Endothelial cell of umbilical vein (primary cell): ENCODE results near the gene C3orf20. TPM values are rescaled to one million over a fixed set of nuclear protein-coding genes. Genes with fewer than 3 reads are reported as not detected.

ENCODE experiments used
- BruUV-seq: library from RNA; stranded (reverse); fragments of 400-500 nt; replicated peaks from 2 replicates; lab custom pipeline; 2021; lab: Mats Ljungman, UMichigan
- CTCF ChIA-PET: fragments of 300-600, 350-600 bp; sonication (Branson Sonifier 250); formaldehyde crosslinking; loops from one replicate; lab custom pipeline; 2021; ENCODE audit warnings: antibody characterized with exemption, inconsistent platforms; lab: Charles Lee
- POLR2A ChIA-PET: fragments of 300-600, 350-600 bp; sonication (Branson Sonifier 250); formaldehyde crosslinking; loops from one replicate; lab custom pipeline; 2021; ENCODE audit warnings: antibody characterized with exemption, inconsistent platforms; lab: Charles Lee
- DNase-seq: peaks from one replicate; pipeline ENCODE4 v3.0.0-alpha.2; 2011; ENCODE audit warnings: low read depth, low spot score
- FAIRE-seq: peaks from 2 replicates; lab custom pipeline; 2011; peaks lifted over from hg19 to GRCh38; lab: Jason Lieb, UNC
- H2AFZ ChIP-seq: 2 replicates; pipeline ENCODE4 v1.6.0; 2012; ENCODE audit warnings: low read depth, low read length, control low read depth, inconsistent platforms
- H3K27ac ChIP-seq: 2 replicates; pipeline ENCODE4 v1.5.1; 2011; ENCODE audit warnings: low read depth, mild to moderate bottlenecking, control low read depth, low read length, moderate library complexity; ENCODE audit not compliant: insufficient read depth
- H3K27me3 ChIP-seq, 2 experiments: 2 replicates each; pipeline versions ENCODE4 v1.6.0 to v1.6.1; 2011; ENCODE audit warnings: low read length in 2 of 2, mixed read lengths in 1 of 2; ENCODE audit not compliant: control insufficient read depth in 2 of 2, insufficient read depth in 2 of 2
- H3K36me3 ChIP-seq, 2 experiments: 2 replicates in 1 of 2; 3 replicates in 1 of 2; pipeline ENCODE4 v1.5.1; 2011; ENCODE audit warnings: low read length in 2 of 2, mild to moderate bottlenecking in 1 of 2, moderate library complexity in 1 of 2; ENCODE audit not compliant: control insufficient read depth in 2 of 2, insufficient read depth in 2 of 2; ENCODE audit errors: extremely low read depth in 1 of 2
- H3K4me1 ChIP-seq: 3 replicates; pipeline ENCODE4 v1.5.1; 2011; ENCODE audit warnings: mild to moderate bottlenecking, low read length; ENCODE audit not compliant: control insufficient read depth, insufficient read depth; ENCODE audit errors: extremely low read depth
- H3K4me2 ChIP-seq: 2 replicates; pipeline ENCODE4 v1.6.1; 2011; ENCODE audit warnings: low read length, control low read depth, mixed read lengths; ENCODE audit not compliant: insufficient read depth
- H3K4me3 ChIP-seq, 3 experiments: fragments of 200-600 bp in 1 of 3; sonication (generic), shearing (Covaris generic) in 1 of 3; replicated peaks in 1 of 3; 2 replicates each; pipeline ENCODE4 v1.5.1; 2011 to 2016; ENCODE audit warnings: control low read depth in 3 of 3, low read length in 3 of 3, mild to moderate bottlenecking in 2 of 3, inconsistent platforms in 1 of 3, low read depth in 1 of 3, moderate library complexity in 1 of 3; ENCODE audit not compliant: insufficient read depth in 1 of 3
- H3K79me2 ChIP-seq: 2 replicates; pipeline ENCODE4 v1.6.0; 2012; ENCODE audit warnings: low read length, inconsistent platforms; ENCODE audit not compliant: control insufficient read depth, insufficient read depth
- H3K9ac ChIP-seq: replicated peaks from 2 replicates; pipeline ENCODE3; 2011; ENCODE audit warnings: low read length, control low read depth; ENCODE audit not compliant: insufficient read depth; ENCODE audit errors: extremely low read depth
- H3K9me1 ChIP-seq: replicated peaks from 3 replicates; pipeline ENCODE4 v1.6.0; 2011; ENCODE audit warnings: mild to moderate bottlenecking, low read length; ENCODE audit not compliant: control insufficient read depth, insufficient read depth; ENCODE audit errors: extremely low read depth
- H3K9me3 ChIP-seq: replicated peaks from 2 replicates; pipeline ENCODE4 v1.5.1; 2012; ENCODE audit warnings: low read length, inconsistent platforms; ENCODE audit not compliant: control insufficient read depth, insufficient read depth
- H4K20me1 ChIP-seq: replicated peaks from 2 replicates; pipeline ENCODE3; 2011; ENCODE audit warnings: mild to moderate bottlenecking, low read length; ENCODE audit not compliant: control insufficient read depth, insufficient read depth; ENCODE audit errors: extremely low read depth
- FOS ChIP-seq: IDR thresholded peaks from 2 replicates; pipeline ENCODE4 v1.6.1; 2011; ENCODE audit warnings: mild to moderate bottlenecking, low read length, moderate library complexity, borderline replicate concordance; ENCODE audit not compliant: insufficient read depth
- GATA2 ChIP-seq: IDR thresholded peaks from 2 replicates; pipeline ENCODE4 v1.7.0; 2011; ENCODE audit warnings: low read depth, mild to moderate bottlenecking, moderate library complexity, mixed read lengths, low read length; ENCODE audit not compliant: insufficient read length, insufficient read depth
- JUN ChIP-seq: IDR thresholded peaks from 2 replicates; pipeline ENCODE4 v1.6.1; 2011; ENCODE audit warnings: borderline replicate concordance, low read depth; ENCODE audit not compliant: insufficient read length, insufficient read depth
- MAX ChIP-seq: IDR thresholded peaks from 2 replicates; pipeline ENCODE4 v1.6.1; 2011; ENCODE audit not compliant: insufficient read depth, insufficient read length
- MYC ChIP-seq: IDR thresholded peaks from one replicate; pipeline ENCODE4 v1.6.1; 2011; ENCODE audit warnings: mild to moderate bottlenecking, low read depth, low read length
- POLR2A ChIP-seq: IDR thresholded peaks from 2 replicates; pipeline ENCODE4 v1.6.1; 2012; ENCODE audit warnings: low read depth, mild to moderate bottlenecking, control low read depth, low read length
- POLR2AphosphoS5 ChIP-seq: IDR thresholded peaks from 2 replicates; pipeline ENCODE4 v1.6.1; 2012; ENCODE audit warnings: low read depth, mild to moderate bottlenecking, control low read depth, low read length, moderate library complexity; ENCODE audit not compliant: insufficient read depth
- dilution Hi-C: fragments of 300-500 bp; cut with MboI; formaldehyde crosslinking; loops from one replicate; pipeline ENCODE4 v1.15.0; 2019; ENCODE audit warnings: low sequenced_read_pairs; ENCODE audit not compliant: extremely low pct_ligation_motif_present
- intact Hi-C: fragments of 100-400 bp; cut with micrococcal nuclease; formaldehyde crosslinking; loops from one replicate; pipeline ENCODE4 v1.10.0; 2022
- polyA plus RNA-seq, 4 experiments: library from polyadenylated mRNA; depleted of rRNA in 3 of 4; stranded (reverse) in 3 of 4; unstranded in 1 of 4; fragments of >200 nt; gene quantifications; 2 replicates each; pipeline versions ENCODE4 v1.2.1 to v1.2.3, GENCODE V29; 2011 to 2012; ENCODE audit warnings: missing spikeins in 1 of 4
- total RNA-seq: library from RNA; stranded (reverse); gene quantifications from 2 replicates; pipeline ENCODE4 v1.2.3, GENCODE V29; 2021
- TF ChIP-seq, protein P1 (sequence below), 2 donors: IDR thresholded peaks; 1 replicate in 1 of 2; 2 replicates in 1 of 2; pipeline ENCODE4 v1.5.1; 2011; ENCODE audit warnings: low read length in 2 of 2, mild to moderate bottlenecking in 2 of 2, moderate library complexity in 2 of 2, control low read depth in 1 of 2, inconsistent platforms in 1 of 2, low read depth in 1 of 2; ENCODE audit not compliant: insufficient read depth in 1 of 2; ENCODE audit errors: extremely low read depth in 1 of 2

The C3orf20 gene
- total and polyA plus RNA-seq, 2 donors (not counting 3 experiments of a cell fraction or from before 2014, with no cell fraction given), result not detected

- dilution Hi-C loops (no loop called here), intact Hi-C loops (loop anchor here (1.0 to 10.0 kb wide), 3 partner anchors 8 to 369 kb away; no protein-coding TSS in a partner anchor)
- peak overlapping the region; percentile 80 for H3K9ac ChIP-seq
- peak overlapping the region; percentile 93 for H3K27ac ChIP-seq
- peak overlapping the region in 1 of 3 experiments; percentile 13 for H3K4me3 ChIP-seq
- H4K20me1 ChIP-seq, result no peaks in the 10 kb centered on the region
- no peaks in the 10 kb centered on the region for H3K36me3 ChIP-seq
- no TSS peak for BruUV-seq
- H3K4me1 ChIP-seq, result peaks cover 42% of the 10 kb centered on the region
- TF ChIP-seq GATA2, result no peak
- peak; percentile 66 for TF ChIP-seq POLR2AphosphoS5
- peak; percentile 52 for TF ChIP-seq POLR2A
- DNase-seq (peak; percentile 90), FAIRE-seq (no peak)
- no peaks in the 10 kb centered on the region for H3K9me3 ChIP-seq
- CTCF ChIA-PET, result interaction anchor here (1.0 to 1.3 kb wide), 4 partner anchors 10 to 59 kb away, joined by 3 to 6 read pairs (median 3); no protein-coding TSS in a partner anchor
- H2AFZ ChIP-seq, result peak overlapping the region; percentile 18
- H3K79me2 ChIP-seq, result no peaks in the 10 kb centered on the region
- H3K27me3 ChIP-seq, result no peaks in the 10 kb centered on the region
- H3K4me2 ChIP-seq, result peak overlapping the region; percentile 62
- POLR2A ChIA-PET, result no interaction called here
- no peaks in the 10 kb centered on the region for H3K9me1 ChIP-seq
Measured at GRCh38 chr3:14803981-14804834, 129.3 kb downstream of the C3orf20 start.

- Histone ChIP-seq H3K27me3 (no peaks in the 10 kb centered on the region), H4K20me1 (no peaks in the 10 kb centered on the region), H3K4me3 (no peak overlapping the region), H3K36me3 (no peaks in the 10 kb centered on the region), H3K4me2 (peak overlapping the region; percentile 62), H2AFZ (peak overlapping the region; percentile 0), H3K9me3 (no peaks in the 10 kb centered on the region), H3K79me2 (no peaks in the 10 kb centered on the region), H3K9me1 (no peaks in the 10 kb centered on the region), H3K4me1 (peaks cover 48% of the 10 kb centered on the region), H3K9ac (peak overlapping the region; percentile 80), H3K27ac (peak overlapping the region; percentile 93)
- ChIA-PET CTCF (interaction anchor here (1.0 kb wide), 2 partner anchors 9 to 58 kb away, joined by 3 to 6 read pairs; no protein-coding TSS in a partner anchor), POLR2A (no interaction called here)
- no TSS peak for BruUV-seq
- DNase-seq, result peak; percentile 41
- intact Hi-C loops (loop anchor here (1.0 to 10.0 kb wide), 3 partner anchors 7 to 370 kb away; no protein-coding TSS in a partner anchor), dilution Hi-C loops (no loop called here)
- FAIRE-seq, result peak; percentile 57
- TF ChIP-seq GATA2 (no peak), MYC (no peak), JUN (no peak), MAX (no peak), POLR2A (no peak), POLR2AphosphoS5 (no peak), FOS (no peak)
- TF ChIP-seq, protein P1, sequence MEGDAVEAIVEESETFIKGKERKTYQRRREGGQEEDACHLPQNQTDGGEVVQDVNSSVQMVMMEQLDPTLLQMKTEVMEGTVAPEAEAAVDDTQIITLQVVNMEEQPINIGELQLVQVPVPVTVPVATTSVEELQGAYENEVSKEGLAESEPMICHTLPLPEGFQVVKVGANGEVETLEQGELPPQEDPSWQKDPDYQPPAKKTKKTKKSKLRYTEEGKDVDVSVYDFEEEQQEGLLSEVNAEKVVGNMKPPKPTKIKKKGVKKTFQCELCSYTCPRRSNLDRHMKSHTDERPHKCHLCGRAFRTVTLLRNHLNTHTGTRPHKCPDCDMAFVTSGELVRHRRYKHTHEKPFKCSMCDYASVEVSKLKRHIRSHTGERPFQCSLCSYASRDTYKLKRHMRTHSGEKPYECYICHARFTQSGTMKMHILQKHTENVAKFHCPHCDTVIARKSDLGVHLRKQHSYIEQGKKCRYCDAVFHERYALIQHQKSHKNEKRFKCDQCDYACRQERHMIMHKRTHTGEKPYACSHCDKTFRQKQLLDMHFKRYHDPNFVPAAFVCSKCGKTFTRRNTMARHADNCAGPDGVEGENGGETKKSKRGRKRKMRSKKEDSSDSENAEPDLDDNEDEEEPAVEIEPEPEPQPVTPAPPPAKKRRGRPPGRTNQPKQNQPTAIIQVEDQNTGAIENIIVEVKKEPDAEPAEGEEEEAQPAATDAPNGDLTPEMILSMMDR (IDR thresholded peaks at IDR 0.05; ENCODE audit: extremely low read depth in 1 of 2, insufficient read depth in 1 of 2, low read depth in 1 of 2, low read length in 2 of 2), result no peak
Measured at GRCh38 chr3:14804835-14805780, 130.2 kb downstream of the C3orf20 start.
